Urothelium cell line (cell line): ENCODE measurements around the gene S100A10.

Experiments used
- DNase-seq: peaks from one replicate; pipeline ENCODE4 v3.0.0; 2011; ENCODE audit warnings: low spot score, mixed read lengths
- FAIRE-seq: peaks from 2 replicates; lab custom pipeline; 2011; peaks lifted over from hg19 to GRCh38; lab: Jason Lieb, UNC

Gene S100A10

GRCh38 chr1:152014943-152015342 is 21.3 kb upstream of the S100A10 start:
- FAIRE-seq: no peak
- DNase-seq: no peak

- no peak for DNase-seq
- no peak for FAIRE-seq
Measured at GRCh38 chr1:152013664-152014237, 20.1 kb upstream of the S100A10 start.

- FAIRE-seq (no peak), DNase-seq (no peak)
Measured at GRCh38 chr1:152009691-152010090, 16.0 kb upstream of the S100A10 start.

- FAIRE-seq: no peak
- DNase-seq: no peak
Measured at GRCh38 chr1:152007047-152007446, 13.4 kb upstream of the S100A10 start.

GRCh38 chr1:152005360-152005912 is 11.8 kb upstream of the S100A10 start:
- no peak for FAIRE-seq
- DNase-seq: no peak

- DNase-seq (no peak), FAIRE-seq (no peak)
Measured at GRCh38 chr1:152003846-152004442, 10.3 kb upstream of the S100A10 start.

- DNase-seq (no peak), FAIRE-seq (peak; percentile 23)
Measured at GRCh38 chr1:152002960-152003359, 9.3 kb upstream of the S100A10 start.

GRCh38 chr1:152001631-152002584 is 8.2 kb upstream of the S100A10 start:
- peak; percentile 76 for DNase-seq
- FAIRE-seq: no peak

- FAIRE-seq (no peak), DNase-seq (no peak)
Measured at GRCh38 chr1:152000964-152001630, 7.4 kb upstream of the S100A10 start.

- no peak for DNase-seq
Measured at GRCh38 chr1:151998611-151999362, 5.1 kb upstream of the S100A10 start.

GRCh38 chr1:151997284-151997570 is 3.6 kb upstream of the S100A10 start:
- no peak for DNase-seq
- no peak for FAIRE-seq

More at GRCh38 chr1:151998611-151999362, 5.1 kb upstream of the S100A10 start:
- no peak for FAIRE-seq

GRCh38 chr1:151995774-151996173 is 2.1 kb upstream of the S100A10 start:
- DNase-seq: no peak
- FAIRE-seq: no peak

GRCh38 chr1:151994956-151995355 is 1.3 kb upstream of the S100A10 start:
- FAIRE-seq: no peak
- peak; percentile 77 for DNase-seq

GRCh38 chr1:151993084-151993733 is 450 bp downstream of the S100A10 start:
- FAIRE-seq (no peak), DNase-seq (no peak)

- DNase-seq: peak; percentile 87
- FAIRE-seq: peak; percentile 9
Measured at GRCh38 chr1:151992303-151993083, 1.2 kb downstream of the S100A10 start.

GRCh38 chr1:151991663-151992302 is 1.9 kb downstream of the S100A10 start:
- DNase-seq (no peak), FAIRE-seq (no peak)

- FAIRE-seq (no peak), DNase-seq (no peak)
Measured at GRCh38 chr1:151990856-151991198, 2.8 kb downstream of the S100A10 start.

GRCh38 chr1:151990058-151990855 is 3.4 kb downstream of the S100A10 start:
- no peak for FAIRE-seq

More at GRCh38 chr1:151990058-151990855, 3.4 kb downstream of the S100A10 start:
- DNase-seq: no peak
